HG02870 (cell line): ENCODE data around the gene CDCA3.

ENCODE experiments used
- ATAC-seq: cut with Tn5 transposase; IDR thresholded peaks from one replicate; pipeline ENCODE4 v1.9.1; 2021; ENCODE audit warnings: mild to moderate bottlenecking, moderate library complexity; ENCODE audit not compliant: unreplicated experiment

The CDCA3 gene

DNA sequence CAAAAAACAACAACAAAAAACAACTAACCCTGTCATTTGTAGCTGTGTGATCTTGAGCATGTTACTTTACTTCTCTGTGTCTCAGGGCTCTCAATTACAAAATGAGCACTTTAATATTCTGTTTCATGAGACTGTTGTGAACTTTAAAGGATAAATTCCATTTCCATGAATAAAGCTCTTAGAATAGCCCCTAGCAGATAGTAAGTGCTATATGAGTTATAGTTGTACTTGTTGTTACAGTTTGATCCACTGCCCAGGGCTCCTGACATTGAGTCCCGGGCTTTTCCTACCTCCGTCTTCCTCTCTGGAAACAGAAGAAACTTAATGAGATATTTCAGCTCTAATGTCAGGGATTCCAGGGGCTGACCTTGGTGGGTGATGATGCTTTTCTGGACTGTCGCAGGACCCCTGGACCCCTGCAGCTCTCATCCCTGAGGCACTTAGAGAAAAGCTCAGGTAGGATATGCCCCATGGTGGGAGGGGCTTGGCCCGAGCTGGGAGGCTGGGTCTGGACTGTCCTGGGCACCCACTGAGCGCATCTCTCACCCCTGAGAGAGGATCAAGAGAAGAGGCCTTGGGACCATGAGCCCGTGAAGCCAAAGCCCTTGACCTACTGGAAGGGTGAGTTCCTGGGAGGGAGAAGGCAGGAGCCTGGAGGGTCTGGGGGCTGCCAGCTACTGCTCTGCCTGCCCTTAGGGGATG, 17.7 kb downstream of the CDCA3 start:
- ATAC-seq, result no peak

DNA sequence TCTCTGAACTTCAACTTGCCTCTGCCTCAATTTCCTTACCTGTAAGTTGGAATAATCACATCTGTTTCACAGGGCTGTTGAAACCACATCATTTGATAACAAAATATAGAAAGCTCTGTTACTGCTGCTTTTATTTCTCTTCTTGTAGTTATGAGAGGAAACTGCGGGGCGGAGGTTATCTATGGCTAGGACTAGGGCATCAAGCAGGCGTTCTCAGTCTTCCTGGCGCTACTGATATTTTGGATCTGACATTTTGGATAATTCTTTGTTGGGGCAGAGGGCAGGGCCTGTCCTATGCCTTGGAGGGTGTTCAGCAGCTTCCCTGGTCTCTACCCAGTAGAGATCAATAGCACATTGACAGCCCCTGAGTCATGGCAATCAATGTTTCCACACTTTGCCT, 19.0 kb downstream of the CDCA3 start:
- no peak for ATAC-seq

DNA sequence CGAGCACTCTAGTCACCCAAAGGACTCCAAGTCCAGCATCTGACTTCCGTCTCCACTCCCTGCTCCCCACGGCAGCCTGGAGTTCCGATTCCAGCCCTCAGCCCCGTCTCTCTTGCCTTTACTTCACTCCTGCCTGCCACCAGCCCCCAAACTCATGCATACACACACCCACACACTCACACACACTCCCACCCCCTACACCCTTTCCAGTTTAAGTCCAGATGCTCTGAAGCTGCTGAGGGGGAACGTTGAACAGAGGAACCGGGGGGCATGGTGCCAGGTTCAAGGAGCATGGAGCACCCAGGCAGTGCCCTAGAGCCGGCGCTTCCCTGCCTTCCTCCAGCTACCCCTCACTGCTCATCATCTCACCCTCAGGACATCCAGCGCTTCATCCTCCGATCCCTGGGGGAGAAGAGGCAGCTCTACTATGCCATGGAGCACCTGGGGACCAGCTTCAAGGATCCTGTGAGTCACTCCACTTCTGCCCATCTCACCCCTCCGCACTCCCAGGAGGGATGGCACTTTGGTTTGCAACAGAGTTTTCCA, 19.6 kb downstream of the CDCA3 start:
- ATAC-seq, result no peak

DNA sequence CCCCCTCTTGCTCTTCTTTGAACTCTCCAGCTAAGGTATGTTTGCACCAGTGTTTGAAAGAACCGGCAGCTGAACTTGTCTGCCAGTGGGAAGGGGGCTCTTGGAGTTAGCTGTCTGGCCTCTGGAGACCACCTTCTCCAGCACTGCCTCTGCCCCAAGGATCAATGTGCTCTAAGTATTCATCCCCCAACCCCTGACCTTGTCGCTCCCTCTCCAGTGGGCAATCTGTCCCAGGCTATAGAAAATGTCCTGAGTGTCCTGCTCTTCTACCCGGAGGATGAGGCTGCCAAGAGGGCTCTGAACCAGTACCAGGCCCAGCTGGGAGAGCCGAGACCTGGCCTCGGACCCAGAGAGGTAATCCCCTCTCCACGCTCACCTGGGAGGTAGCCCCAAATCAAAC, 20.1 kb downstream of the CDCA3 start:
- no peak for ATAC-seq

DNA sequence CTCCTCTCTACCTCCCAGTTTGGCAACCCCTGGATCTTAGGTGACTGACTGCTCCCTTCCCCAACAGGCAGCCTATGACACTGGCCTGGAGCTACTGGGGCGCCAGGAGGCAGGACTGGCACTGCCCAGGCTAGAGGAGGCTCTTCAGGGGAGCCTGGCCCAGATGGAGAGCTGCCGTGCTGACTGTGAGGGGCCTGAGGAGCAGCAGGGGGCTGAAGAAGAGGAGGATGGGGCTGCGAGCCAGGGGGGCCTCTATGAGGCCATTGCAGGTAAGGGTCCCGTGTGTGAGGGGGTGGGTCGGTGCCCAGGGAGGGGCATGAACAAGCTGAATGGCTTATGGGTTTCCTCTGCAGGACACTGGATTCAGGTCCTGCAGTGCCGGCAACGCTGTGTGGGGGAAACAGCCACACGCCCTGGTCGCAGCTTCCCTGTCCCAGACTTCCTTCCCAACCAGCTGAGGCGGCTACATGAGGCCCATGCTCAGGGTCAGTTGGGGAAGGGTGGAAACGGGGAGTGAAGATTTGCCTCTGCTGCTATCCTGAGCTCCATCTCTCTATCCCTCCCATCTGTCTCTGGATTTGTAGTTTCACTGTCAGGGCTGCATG, 20.7 kb downstream of the CDCA3 start:
- no peak for ATAC-seq

DNA sequence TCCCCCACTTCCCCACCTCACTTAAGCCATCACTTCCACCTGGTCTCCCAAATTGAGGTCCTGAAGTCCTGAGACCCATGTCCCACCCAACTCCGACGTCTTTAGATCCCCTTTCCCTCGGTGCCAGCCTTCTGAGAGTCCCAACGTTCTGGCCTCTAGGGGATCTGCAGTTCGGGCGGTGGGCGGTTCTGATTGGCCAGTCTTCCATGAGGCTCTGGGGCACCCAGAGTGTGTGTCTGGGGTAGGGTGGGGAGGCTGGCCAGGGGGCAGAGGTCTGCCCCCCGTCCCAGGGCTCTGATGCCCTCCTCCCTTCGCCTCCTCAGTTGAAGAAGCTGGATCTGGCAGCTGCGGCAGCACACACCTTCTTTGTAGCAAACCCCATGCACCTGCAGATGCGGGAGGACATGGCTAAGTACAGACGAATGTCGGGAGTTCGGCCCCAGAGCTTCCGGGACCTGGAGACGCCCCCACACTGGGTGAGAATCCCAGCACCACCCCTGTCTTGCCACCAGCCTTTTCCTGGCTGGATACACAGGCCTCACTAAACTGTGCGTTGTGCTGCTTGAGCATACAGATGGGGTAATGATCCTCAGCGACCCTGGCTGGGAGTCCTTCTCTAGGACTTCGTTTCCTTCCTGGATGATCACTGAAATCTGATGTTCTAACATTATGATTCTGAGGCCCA, 21.4 kb downstream of the CDCA3 start:
- no peak for ATAC-seq

DNA sequence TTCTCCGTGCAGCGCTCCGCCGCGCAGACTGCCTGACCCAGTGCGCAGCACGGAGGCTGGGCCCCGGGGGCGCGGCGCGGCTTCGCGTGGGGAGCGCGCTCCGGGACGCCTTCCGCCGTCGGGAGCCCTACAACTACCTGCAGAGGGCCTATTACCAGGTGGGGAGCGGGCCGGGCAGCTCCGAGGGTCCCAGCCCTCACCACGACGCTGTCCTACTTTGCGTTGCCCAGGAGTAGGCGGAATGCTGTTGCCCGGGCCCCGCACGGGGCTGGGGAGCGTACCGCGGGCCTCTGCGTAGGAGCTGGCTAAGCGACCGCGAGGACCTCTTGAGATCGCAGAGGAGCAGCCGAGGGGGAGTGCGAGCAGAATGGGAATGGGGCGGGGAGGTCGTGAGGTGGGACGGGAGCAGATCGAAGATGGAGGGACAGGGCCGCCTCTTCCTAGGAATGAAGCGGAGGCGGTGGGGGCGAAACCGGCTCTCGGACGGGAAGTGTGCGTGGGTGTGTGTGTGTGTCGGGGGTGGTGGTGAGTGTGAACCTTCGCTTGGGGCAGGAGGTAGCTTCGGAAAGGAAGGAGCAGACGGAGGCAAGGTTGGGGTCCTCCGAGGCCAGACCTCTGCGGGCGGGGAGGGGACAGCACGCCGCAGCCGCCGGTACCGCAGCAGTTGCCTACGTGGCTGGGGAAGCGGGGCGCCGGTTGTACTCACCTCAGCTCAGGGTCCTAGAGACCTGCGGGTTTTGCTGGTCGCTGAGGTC, 22.1 kb downstream of the CDCA3 start:
- ATAC-seq, result no peak

DNA sequence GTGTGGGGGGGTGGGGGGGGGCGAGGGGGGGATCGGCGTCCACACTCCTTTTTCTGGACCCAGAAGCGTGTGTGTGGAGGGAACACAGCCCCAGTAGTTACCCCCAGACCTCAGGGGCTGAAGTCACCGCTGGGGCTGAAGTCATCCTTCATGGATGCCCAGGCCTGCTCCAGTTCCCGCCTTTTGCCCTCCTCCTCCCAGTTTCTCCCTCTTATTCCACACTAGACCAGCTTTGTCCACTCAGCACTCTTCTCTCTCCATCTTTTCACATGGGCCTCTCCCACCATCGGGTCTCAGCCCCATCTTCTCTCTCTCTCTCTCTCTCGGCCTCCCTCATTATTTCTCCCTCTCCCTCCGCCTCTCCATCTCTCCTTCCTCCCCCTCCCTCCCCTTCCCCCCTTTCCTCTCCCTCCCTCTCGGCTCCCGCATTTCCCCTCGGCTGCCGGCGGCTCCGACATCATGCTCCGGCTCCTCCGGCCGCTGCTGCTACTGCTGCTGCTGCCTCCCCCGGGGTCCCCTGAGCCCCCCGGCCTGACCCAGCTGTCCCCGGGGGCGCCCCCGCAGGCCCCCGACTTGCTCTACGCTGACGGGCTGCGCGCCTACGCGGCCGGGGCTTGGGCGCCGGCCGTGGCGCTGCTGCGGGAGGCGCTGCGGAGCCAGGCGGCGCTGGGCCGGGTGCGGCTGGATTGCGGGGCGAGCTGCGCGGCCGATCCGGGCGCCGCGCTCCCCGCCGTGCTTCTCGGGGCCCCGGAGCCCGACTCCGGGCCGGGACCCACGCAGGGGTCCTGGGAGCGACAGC, 22.9 kb downstream of the CDCA3 start, which contains the start of gene P3H3:
P3H3 (plus strand) TSS at position 426 of the 799 bp plus-strand sequence; CDS start at position 460, 34 bp downstream.
- ATAC-seq, result no peak

DNA sequence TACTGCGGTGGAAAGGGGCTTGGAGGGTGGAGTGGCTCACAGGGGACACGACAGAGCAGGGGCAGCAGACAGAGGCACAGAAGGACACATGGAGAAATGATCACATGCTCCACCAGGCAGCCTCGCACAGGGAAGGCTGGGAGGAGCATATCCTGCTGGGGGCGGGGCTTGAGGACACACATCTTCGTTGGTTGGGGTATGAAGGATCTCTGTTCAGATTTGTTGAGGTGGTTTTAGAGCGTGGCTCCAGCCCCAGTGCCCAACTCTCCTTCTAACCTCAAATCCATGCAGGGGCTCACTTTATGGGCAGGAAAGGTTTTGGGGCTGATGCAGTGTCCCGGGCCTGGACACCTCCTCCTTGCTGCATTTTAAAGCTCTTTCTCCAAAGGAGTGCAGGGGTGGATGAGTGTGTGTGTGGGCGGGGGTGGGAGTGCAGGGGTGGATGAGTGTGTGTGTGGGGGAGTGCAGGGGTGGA, 23.6 kb downstream of the CDCA3 start:
- ATAC-seq, result no peak

DNA sequence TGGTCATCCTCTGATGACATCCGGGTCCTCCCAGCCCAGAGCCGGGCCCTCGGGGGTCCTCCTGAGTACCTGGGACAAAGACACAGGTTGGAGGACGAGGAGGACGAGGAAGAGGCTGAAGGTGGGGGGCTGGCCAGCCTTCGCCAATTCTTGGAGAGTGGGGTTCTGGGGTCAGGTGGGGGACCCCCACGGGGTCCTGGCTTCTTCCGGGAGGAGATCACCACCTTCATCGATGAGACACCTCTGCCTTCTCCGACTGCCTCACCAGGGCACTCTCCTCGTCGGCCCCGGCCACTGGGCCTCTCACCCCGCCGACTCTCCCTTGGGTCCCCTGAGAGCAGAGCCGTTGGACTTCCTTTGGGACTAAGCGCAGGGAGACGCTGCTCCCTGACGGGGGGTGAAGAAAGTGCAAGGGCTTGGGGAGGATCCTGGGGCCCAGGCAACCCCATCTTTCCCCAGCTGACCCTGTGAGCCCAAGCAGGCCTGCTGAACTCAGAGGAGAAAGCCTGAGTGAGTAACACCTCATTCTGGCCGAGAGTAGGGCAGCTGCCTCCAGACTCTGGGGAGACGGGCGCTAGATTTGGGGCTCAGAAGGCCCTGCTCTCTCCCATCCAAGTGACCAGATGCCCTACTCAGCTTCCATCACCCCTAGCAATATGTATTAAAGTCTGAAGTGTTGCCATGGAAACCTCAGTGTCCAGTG, 24.2 kb downstream of the CDCA3 start:
- ATAC-seq, result no peak

DNA sequence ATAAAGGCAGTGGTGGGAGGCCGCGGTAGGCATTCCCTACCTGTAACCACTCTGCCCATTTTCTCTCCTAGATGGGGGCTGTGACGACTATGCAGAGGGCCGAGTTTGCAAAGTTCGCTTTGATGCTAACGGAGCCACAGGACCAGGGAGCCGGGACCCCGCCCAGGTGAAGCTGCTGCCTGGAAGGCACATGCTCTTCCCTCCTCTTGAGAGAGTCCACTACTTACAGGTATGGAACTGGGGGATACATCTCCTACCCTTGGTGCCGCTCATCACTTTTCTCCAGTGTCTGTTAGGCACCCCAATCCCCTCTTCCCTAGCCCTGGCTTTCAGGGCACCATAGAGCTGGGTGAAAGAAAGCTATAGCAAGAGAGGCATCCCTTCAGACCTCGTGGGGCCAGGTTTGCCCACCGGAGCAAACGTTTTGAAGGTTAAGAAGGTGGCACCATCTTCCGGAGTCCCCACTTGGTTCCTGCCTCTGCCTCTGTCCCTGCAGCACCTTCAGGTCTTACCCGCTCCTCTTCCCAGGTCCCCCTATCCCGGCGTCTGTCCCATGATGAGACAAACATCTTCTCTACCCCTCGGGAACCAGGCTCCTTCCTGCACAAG, 24.9 kb downstream of the CDCA3 start:
- no peak for ATAC-seq

DNA sequence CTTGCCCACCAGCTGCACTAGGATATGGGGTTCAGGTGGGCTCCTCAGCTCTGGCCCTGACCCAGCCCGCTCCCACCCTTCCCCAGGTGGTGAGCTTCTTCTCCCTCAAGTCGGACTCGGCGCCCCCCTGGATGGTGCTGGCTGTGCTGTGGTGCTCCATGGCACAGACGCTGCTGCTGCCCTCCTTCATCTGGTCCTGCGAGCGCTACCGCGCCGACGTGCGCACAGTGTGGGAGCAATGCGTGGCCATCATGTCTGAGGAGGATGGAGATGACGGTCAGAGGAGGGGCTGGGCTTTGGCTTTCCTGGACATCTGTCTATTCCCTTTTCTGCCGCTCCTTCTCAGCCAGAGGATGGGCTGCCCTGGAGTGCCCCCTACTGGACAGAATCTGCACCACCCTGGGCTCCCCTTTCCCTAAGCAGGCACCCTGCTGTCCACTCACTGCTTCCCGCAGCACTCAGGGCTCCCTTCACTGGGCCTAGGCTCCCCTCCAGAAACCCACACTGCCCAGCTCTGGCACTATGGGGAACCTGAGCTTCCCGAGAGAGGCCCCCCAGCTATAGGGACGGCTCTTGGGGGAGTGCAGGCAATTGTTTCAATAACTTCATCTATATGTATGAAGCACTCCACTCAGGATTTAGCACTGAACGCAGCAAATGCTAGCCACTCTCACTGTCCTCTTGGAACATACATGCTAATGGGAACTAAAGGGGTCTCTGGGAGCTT, 25.5 kb downstream of the CDCA3 start:
- ATAC-seq, result no peak

DNA sequence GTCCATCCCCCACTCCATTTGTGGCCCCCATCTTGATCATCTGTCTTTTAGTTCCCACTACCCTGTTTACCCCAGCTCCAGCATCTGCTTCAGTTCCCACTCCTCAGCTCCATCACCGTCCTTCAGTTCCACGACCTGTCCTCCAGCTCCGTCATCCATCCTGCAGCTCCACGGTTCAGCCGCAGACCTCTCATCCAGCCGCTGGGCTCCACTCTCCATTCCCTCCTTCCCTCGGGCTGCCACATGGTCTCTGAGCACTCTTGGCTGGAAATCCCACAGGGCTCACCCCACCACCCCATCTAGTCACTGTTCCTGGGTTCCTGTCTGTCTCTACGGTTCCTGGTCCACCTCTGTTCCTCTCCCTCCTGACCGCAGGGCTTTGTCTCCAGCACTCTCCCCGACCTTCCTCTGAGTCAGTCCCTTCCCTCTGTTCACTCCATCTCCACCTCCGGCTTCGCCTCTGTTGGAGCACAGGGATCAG, 26.1 kb downstream of the CDCA3 start:
- ATAC-seq, result no peak

DNA sequence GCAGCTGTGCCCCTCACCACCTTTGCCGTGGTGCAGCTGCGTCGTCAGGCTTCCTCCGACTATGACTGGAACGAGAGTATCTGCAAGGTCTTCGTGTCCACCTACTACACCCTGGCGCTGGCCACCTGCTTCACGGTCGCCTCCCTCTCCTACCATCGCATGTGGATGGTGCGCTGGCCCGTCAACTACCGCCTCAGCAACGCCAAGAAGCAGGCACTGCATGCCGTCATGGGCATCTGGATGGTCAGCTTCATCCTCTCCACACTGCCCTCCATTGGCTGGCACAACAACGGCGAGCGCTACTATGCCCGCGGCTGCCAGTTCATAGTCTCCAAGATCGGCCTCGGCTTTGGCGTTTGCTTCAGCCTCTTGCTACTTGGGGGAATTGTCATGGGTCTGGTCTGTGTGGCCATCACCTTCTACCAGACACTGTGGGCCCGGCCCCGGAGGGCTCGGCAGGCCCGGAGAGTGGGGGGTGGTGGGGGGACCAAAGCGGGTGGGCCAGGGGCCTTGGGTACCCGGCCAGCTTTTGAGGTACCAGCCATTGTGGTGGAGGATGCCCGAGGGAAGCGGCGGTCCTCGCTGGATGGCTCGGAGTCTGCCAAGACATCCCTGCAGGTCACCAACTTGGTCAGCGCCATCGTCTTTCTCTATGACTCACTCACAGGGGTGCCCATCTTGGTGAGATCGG, 26.9 kb downstream of the CDCA3 start:
- no peak for ATAC-seq

DNA sequence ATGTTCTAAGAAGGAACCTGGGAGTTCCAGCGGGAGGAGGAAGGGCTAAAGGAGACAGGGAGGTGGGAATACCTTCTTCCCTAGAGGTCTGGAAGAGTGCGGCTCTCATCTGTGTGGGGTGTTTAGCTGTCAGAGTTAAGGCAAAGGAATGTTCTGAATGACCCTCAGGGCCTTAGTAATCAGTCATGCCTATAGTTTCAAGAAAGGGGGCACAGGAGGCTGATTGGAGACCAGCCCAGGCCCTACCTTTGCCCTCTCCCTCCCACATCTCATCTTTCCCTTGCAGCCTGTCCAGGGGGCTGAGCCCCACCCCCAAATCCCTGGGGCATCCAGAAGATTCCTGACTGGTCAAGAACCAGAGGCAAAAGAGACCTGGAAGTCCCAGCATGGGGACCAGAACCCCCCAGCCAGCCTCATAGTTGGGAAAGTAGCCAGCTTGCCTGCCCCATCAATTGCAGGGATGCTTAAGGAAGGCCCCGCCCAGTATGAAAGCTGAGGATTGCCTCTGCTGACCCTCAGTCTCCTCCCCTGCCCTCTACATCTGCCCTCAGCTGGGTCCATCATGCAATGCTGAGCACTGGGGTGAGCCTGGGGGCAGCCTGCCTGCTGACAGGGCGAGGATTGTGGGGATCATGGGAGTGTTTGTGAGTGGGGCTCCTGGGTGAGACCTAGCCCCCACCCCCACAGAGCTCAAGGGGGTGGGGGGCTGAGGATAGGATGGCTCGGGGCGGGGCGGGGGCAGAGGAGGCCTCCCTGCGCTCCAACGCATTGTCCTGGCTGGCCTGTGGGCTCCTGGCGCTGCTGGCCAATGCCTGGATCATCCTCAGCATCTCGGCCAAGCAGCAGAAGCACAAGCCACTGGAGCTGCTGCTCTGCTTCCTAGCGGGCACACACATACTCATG, 27.7 kb downstream of the CDCA3 start:
- ATAC-seq, result no peak

DNA sequence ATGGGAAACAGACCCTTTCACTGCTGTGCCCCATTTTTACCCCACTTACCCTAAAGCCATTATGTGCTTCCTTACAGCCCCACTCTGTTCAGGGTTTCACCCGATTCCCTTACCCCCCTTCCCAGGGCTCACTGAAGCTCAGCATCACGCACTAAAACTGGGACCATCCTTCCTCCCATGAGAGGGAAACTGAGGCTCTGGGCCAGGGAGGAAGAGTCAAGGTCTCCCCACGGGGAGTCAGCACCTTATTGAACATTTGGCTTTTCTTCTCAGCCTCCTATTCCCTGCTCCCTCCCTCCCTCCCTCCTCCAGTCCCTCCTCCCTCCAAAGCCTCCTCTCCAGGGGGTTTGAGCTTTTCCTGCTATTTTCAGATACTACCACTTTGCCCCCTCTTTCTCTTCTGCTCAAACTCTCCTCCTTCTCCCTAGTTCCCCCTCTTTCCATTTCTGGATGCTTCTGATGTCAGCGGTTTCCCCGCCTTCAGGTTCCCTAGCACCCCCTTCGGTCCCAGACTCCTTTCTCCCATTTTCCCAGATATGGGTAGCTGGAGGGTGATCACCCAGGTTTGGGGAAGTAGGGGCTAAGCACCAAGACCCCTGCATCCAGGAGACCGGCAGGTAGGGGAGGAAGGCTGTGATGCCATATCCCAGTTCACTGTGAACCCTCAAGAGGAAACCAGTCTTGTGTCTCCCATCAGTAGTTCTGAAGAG, 28.5 kb downstream of the CDCA3 start:
- no peak for ATAC-seq
